Heart right ventricle (tissue), 16 donors: Measurements from ENCODE around the gene KIF5C. TPM values are rescaled to one million over a fixed set of nuclear protein-coding genes. Genes with fewer than 3 reads are reported as not detected.
"Not testable (repeated sequence)": the region's sequence is repeated elsewhere in the genome, so short reads cannot be mapped to it uniquely, and the experiment has no call there.

ENCODE experiments used
- ATAC-seq, 8 donors: fragments of 200-7000 bp; cut with Tn5 transposase; one replicate each; pipeline ENCODE4 v1.9.1; 2020; ENCODE audit warnings: mild to moderate bottlenecking in 8 of 8, moderate library complexity in 8 of 8, moderate number of reproducible peaks in 1 of 8
- DNase-seq, 2 donors: peaks; one replicate each; pipeline ENCODE4 v3.0.0-alpha.2; 2020
- H3K27ac ChIP-seq, 10 donors: fragments of 200-600 bp; sonication (generic) in 2 of 10; one replicate each; pipeline versions ENCODE4 v1.5.0 to v1.8.0; 2020 to 2022; ENCODE audit warnings: mild to moderate bottlenecking in 3 of 10
- H3K27me3 ChIP-seq, 7 donors: fragments of 200-600 bp; one replicate each; pipeline ENCODE4 v1.8.0; 2021 to 2022; ENCODE audit warnings: mild to moderate bottlenecking in 2 of 7
- H3K36me3 ChIP-seq, 9 donors: fragments of 200-600 bp; sonication (generic) in 1 of 9; one replicate each; pipeline versions ENCODE4 v1.5.0 to v1.8.0; 2020 to 2022; ENCODE audit warnings: mild to moderate bottlenecking in 2 of 9
- H3K4me1 ChIP-seq, 9 donors: fragments of 200-600 bp; sonication (generic) in 1 of 9; one replicate each; pipeline versions ENCODE4 v1.5.0 to v1.8.0; 2020 to 2022; ENCODE audit warnings: mild to moderate bottlenecking in 4 of 9
- H3K4me3 ChIP-seq, 10 donors: fragments of 200-600 bp; sonication (generic) in 2 of 10; one replicate each; pipeline versions ENCODE4 v1.5.0 to v1.8.0; 2020 to 2022; ENCODE audit warnings: mild to moderate bottlenecking in 7 of 10, moderate library complexity in 2 of 10
- H3K9me3 ChIP-seq, 11 donors: fragments of 200-600 bp in 10 of 11; sonication (generic) in 2 of 11; one replicate each; pipeline versions ENCODE4 v1.5.0 to v1.8.0; 2013 to 2022; ENCODE audit warnings: mild to moderate bottlenecking in 2 of 11, control low read depth in 1 of 11, moderate library complexity in 1 of 11
- WGBS, 2 donors: extraction: QIAGEN DNeasy Blood & Tissue Kit; methylation state at CpG; one replicate each; pipeline ENCODE4 v1.1.7; 2013; ENCODE audit warnings: inconsistent platforms in 1 of 2; 5-methylcytosine and 5-hydroxymethylcytosine counted together
- intact Hi-C, 10 donors: fragments of 100-400 bp; cut with DNase I; formaldehyde crosslinking; loops; one replicate each; pipeline versions ENCODE4 v1.11.1 to v1.14.2; 2022
- polyA plus RNA-seq, 2 donors: library from polyadenylated mRNA; stranded (reverse); fragments of 200-250 nt; gene quantifications; one replicate each; pipeline ENCODE4 v1.2.3, GENCODE V29; 2013
- total RNA-seq, 10 donors: library from RNA; stranded (reverse); fragmentation: NEBNext Ultra II Directional in 3 of 10; extraction: Animal tissue kit (Norgen Biotek cat#: 25700) in 3 of 10; gene quantifications; one replicate each; pipeline versions ENCODE4 v1.2.1 to v1.2.4, GENCODE V29; 2021 to 2023
- TF ChIP-seq, protein P1 (sequence below), 9 donors: fragments of 200-600 bp; sonication (generic) in 2 of 9; IDR thresholded peaks; one replicate each; pipeline versions ENCODE4 v1.5.0 to v1.8.0; 2021 to 2022; ENCODE audit warnings: antibody characterized with exemption in 9 of 9, mild to moderate bottlenecking in 5 of 9, moderate library complexity in 1 of 9
- donor health status: Arrhythmogenic right ventricular cardiomyopathy.
- donor health status: ischemic (EF 13 %, LVEDD 7.1; RV severe dilation, severe dysfunction).
- donor health status: healthy with polysubstance abuse.
- donor health status: DM: no; HTN: yes; CAD: no.
- donor health status: DM: no; HTN: no; CAD: no.
- donor health status: ischemic (EF 25% LVEDD 6.9; RV normal size, moderate dysfunction).
- donor health status: ischemic (EF 25% LVEDD 5.7; RV mildly dilated, moderate dysfunction).
- donor health status: healthy.
- donor health status: DM: yes; HTN: yes; CAD: no.
- donor health status: Ischemic cardiomyopathy.
- donor health status: ischemic (EF 35%, LVEDD 5.7; RV mildly dilated, moderate dysfunction).
- donor health status: nonischemic (EF 11% LVEDD 7.7; RV severe dilation, severe dysfunction).
- donor health status: DM: yes; HTN: yes; CAD: no.
- donor health status: PGD.
- donor health status: ischemic (EF 29% LVEDD 5.4; RV normal size, mild dysfunction).
- donor health status: nonischemic (EF 23%, LVEDD 6.1; RV moderate dilation, normal function).

KIF5C gene
- total and polyA plus RNA-seq, 12 donors: 0.21 to 0.94 (median 0.42) TPM

DNA sequence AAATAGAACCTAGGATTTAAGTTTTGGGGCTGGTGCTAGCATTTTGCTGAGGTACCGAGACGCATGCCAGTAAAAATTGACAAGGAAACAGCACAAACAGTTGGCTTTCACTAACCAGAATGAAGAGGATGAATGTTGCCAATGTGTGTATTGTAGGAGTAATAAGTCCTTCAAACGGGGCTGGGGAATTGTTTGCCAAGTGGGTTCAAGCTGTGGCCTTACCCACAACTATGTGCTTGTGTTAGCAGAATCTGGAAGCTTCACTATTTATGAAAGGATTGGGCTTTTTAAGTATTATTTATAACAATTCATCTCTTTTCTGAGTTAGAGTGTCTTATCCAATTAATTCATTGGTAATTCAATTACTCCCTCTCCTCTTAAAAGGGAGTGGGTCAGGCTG is 15.0 kb upstream of the KIF5C start:
- H3K4me3 ChIP-seq: no peak overlapping the region
- H3K9me3 ChIP-seq: no peaks in the 10 kb centered on the region
- no peak for DNase-seq
- H3K27me3 ChIP-seq: peaks cover 0 to 10% (median 0%) of the 10 kb centered on the region in 7 donors
- H3K36me3 ChIP-seq: no peaks in the 10 kb centered on the region
- no peak for ATAC-seq
- intact Hi-C loops: no loop called here
- TF ChIP-seq, protein P1, sequence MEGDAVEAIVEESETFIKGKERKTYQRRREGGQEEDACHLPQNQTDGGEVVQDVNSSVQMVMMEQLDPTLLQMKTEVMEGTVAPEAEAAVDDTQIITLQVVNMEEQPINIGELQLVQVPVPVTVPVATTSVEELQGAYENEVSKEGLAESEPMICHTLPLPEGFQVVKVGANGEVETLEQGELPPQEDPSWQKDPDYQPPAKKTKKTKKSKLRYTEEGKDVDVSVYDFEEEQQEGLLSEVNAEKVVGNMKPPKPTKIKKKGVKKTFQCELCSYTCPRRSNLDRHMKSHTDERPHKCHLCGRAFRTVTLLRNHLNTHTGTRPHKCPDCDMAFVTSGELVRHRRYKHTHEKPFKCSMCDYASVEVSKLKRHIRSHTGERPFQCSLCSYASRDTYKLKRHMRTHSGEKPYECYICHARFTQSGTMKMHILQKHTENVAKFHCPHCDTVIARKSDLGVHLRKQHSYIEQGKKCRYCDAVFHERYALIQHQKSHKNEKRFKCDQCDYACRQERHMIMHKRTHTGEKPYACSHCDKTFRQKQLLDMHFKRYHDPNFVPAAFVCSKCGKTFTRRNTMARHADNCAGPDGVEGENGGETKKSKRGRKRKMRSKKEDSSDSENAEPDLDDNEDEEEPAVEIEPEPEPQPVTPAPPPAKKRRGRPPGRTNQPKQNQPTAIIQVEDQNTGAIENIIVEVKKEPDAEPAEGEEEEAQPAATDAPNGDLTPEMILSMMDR (IDR thresholded peaks at IDR 0.05): no peak
- WGBS, 2 donors: 72 to 73% methylated on average over 3 of the region's 3 CpGs
- H3K4me1 ChIP-seq: no peaks in the 10 kb centered on the region
- no peak overlapping the region for H3K27ac ChIP-seq

DNA sequence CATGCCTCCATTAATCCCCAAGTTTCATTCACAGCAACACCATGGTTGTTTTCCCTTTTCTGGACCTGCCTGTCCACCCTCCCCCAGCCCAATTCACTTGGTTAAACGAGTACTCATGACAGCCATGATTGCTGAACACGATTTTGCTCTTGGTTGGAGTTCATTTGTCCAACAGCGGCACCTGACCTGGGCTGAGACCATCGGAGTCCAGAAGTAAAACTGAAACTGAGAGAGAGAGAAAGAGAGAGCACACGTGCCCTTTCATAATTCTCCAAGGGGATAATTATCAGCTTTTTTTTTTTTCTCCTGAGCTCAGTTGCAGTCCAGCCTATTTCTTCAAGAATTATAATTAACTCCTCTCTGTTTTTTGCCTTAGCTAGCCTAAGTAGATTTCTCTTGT is 13.7 kb upstream of the KIF5C start:
- no peak overlapping the region for H3K27ac ChIP-seq
- no peaks in the 10 kb centered on the region for H3K4me1 ChIP-seq
- TF ChIP-seq, protein P1 (IDR thresholded peaks at IDR 0.05): no peak
- intact Hi-C loops: no loop called here
- DNase-seq (no peak), ATAC-seq (no peak)
- WGBS, 2 donors: 80 to 82% methylated on average over 5 of the region's 5 CpGs
- no peaks in the 10 kb centered on the region for H3K36me3 ChIP-seq
- H3K9me3 ChIP-seq: no peaks in the 10 kb centered on the region
- no peak overlapping the region for H3K4me3 ChIP-seq
- peaks cover 0 to 4% (median 0%) of the 10 kb centered on the region in 7 donors for H3K27me3 ChIP-seq

DNA sequence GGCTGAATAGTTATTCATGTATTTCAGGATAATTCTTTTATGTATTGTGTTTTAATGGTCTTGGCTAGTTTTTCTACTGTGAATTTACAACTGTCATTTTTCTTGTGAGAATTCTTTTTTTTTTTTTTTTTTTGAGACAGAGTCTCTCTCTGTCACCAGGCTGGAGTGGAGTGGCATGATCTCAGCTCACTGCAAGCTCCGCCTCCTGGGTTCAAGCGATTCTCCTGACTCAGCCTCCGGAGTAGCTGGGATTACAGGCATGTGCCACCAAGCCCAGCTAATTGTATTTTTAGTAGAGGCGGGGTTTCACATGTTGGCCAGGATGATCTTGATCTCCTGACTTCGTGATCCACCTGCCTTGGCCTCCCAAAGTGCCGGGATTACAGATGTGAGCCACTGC is 12.5 kb upstream of the KIF5C start:
- H3K27ac ChIP-seq, DNase-seq, ATAC-seq, H3K4me1 ChIP-seq, H3K4me3 ChIP-seq, intact Hi-C loops, H3K9me3 ChIP-seq, H3K36me3 ChIP-seq: not testable (repeated sequence)
- WGBS, 2 donors: 90 to 91% methylated on average over 6 of the region's 6 CpGs
- peaks cover 2 to 11% (median 4%) of the 10 kb centered on the region in 7 donors for H3K27me3 ChIP-seq

DNA sequence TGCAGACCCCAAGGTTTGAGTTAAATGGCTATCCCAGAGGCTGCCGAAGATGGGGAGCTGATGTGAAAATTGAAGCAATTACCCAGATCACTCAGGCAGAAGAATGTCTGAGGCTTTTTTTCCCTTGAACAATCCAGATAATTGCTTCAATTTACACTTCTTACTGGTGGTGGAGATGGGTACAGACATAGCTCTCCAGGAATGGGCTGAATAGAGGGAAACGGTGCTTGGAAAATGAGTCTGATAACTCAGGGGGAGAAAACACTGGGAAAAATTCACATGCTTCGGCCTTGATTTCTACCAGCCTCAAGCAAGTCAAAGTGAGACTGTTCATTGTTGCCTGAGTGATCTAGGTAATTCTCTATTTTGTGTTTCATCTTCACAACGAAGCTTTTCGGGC is 9.5 kb upstream of the KIF5C start:
- DNase-seq: no peak
- Histone ChIP-seq H3K27me3 (peaks cover 4 to 35% (median 17%) of the 10 kb centered on the region in 7 donors), H3K4me3 (no peak overlapping the region), H3K36me3 (no peaks in the 10 kb centered on the region), H3K9me3 (no peaks in the 10 kb centered on the region), H3K4me1 (no peaks in the 10 kb centered on the region), H3K27ac (no peak overlapping the region)
- 72 to 78% methylated on average over 5 of the region's 5 CpGs for WGBS, 2 donors
- ATAC-seq: no peak
- intact Hi-C loops: no loop called here
- TF ChIP-seq, protein P1 (IDR thresholded peaks at IDR 0.05): no peak

DNA sequence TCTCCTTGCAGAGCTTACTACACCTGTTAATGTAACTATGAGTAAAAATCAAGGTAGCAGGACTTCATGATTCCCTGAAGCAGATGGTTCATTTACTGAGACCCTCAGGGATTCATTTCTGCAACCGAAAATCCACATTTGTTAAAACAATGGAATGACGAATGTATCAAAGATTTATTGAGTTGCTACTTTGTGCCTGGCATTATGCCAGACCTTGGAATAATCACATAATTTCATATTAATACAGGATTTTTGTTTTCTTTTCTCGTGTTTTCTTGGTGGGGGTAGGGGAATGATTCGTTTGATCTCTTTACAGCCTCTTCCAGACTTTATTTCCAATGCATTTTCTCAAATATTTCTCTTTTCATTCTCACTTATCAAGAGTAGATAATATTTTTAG is 8.9 kb upstream of the KIF5C start:
- Histone ChIP-seq H3K9me3 (no peaks in the 10 kb centered on the region), H3K4me3 (no peak overlapping the region), H3K36me3 (no peaks in the 10 kb centered on the region), H3K27ac (no peak overlapping the region), H3K27me3 (peaks cover 4 to 39% (median 17%) of the 10 kb centered on the region in 7 donors), H3K4me1 (no peaks in the 10 kb centered on the region)
- TF ChIP-seq, protein P1 (IDR thresholded peaks at IDR 0.05): no peak
- DNase-seq (no peak), ATAC-seq (no peak)
- 60 to 73% methylated on average over 4 of the region's 4 CpGs for WGBS, 2 donors
- intact Hi-C loops: no loop called here
